ENCODE results near the gene BTBD1.
A peak's percentile ranks its signal among the peaks of the same experiment; 100 is the strongest.

BTBD1 gene

GRCh38 chr15:83106994-83107840 lies 40.2 kb upstream of the BTBD1 start, which contains the start of gene TM6SF1:
Gene TM6SF1, plus strand, starts transcription at chr15:83107645. Its CDS starts 36 bp downstream, at chr15:83107681.
- 2% methylated on average over 81 of the region's 97 CpGs for WGBS (ENCODE audit: insufficient coverage)
- peaks cover 5 to 32% (median 29%) of the 10 kb centered on the region in 4 experiments for H3K4me1 ChIP-seq (ENCODE audit: control extremely low read depth in 1 of 4, control insufficient read depth in 4 of 4, insufficient read depth in 4 of 4, low read length in 3 of 4)
- peaks cover 0 to 10% (median 0%) of the 10 kb centered on the region in 5 experiments for H3K27me3 ChIP-seq (replicated peaks in 2 of 5; ENCODE audit: control insufficient read depth in 4 of 5, insufficient read depth in 5 of 5, low read length in 4 of 5)
- H3K9me3 ChIP-seq (ENCODE audit: control extremely low read depth in 1 of 5, control insufficient read depth in 4 of 5, insufficient read depth in 2 of 5, low read depth in 1 of 5, low read length in 4 of 5): no peaks in the 10 kb centered on the region
- CTCF ChIA-PET: interaction anchor here (1.1 to 2.3 kb wide), 4 partner anchors 13 to 99 kb away, joined by 3 to 5 read pairs (median 3); partner anchors contain the start of gene C15orf40
- H3K36me3 ChIP-seq (ENCODE audit: control insufficient read depth in 4 of 4, insufficient read depth in 4 of 4, low read length in 3 of 4): no peaks in the 10 kb centered on the region
- POLR2A ChIA-PET: interaction anchor here (0.6 to 2.8 kb wide), 4 partner anchors 40 to 1468 kb away, joined by 3 to 14 read pairs (median 4); partner anchors contain the start of genes BTBD1 and HDGFL3
- DNase-seq: peak; percentile 36 to 70 (median 53)
- H3K4me3 ChIP-seq (ENCODE audit: control insufficient read depth in 1 of 7, extremely low read depth in 1 of 7, insufficient read depth in 4 of 7, low read depth in 2 of 7, low read length in 6 of 7): peak within 1 kb of the TSS; percentile 28 to 80 (median 67)
- H3K27ac ChIP-seq (ENCODE audit: insufficient read depth in 1 of 2, low read depth in 1 of 2, low read length in 2 of 2, poor library complexity in 1 of 2, severe bottlenecking in 2 of 2): no peak within 1 kb of the TSS

- WGBS (ENCODE audit: insufficient coverage): 100% methylated on average over 1 of the region's 1 CpG
- H3K36me3 ChIP-seq (ENCODE audit: control insufficient read depth in 4 of 4, insufficient read depth in 4 of 4, low read length in 3 of 4): no peaks in the 10 kb centered on the region
- no peak overlapping the region for H3K27ac ChIP-seq (ENCODE audit: insufficient read depth in 1 of 2, low read depth in 1 of 2, low read length in 2 of 2, poor library complexity in 1 of 2, severe bottlenecking in 2 of 2)
- no peak overlapping the region for H3K4me3 ChIP-seq (ENCODE audit: control insufficient read depth in 1 of 7, extremely low read depth in 1 of 7, insufficient read depth in 4 of 7, low read depth in 2 of 7, low read length in 6 of 7)
- H3K4me1 ChIP-seq (ENCODE audit: control extremely low read depth in 1 of 4, control insufficient read depth in 4 of 4, insufficient read depth in 4 of 4, low read length in 3 of 4): peaks cover 6 to 33% (median 30%) of the 10 kb centered on the region in 4 experiments
- no peak for DNase-seq
- ChIA-PET CTCF (interaction anchor here (0.9 to 1.2 kb wide), 2 partner anchors 13 to 18 kb away, joined by 3 read pairs; no protein-coding TSS in a partner anchor), POLR2A (interaction anchor here (0.7 kb wide), 1 partner anchor 119 kb away, joined by 3 read pairs; the partner anchor contains the start of gene RAMAC)
- no peaks in the 10 kb centered on the region for H3K9me3 ChIP-seq (ENCODE audit: control extremely low read depth in 1 of 5, control insufficient read depth in 4 of 5, insufficient read depth in 2 of 5, low read depth in 1 of 5, low read length in 4 of 5)
- peaks cover 0 to 10% (median 0%) of the 10 kb centered on the region in 5 experiments for H3K27me3 ChIP-seq (replicated peaks in 2 of 5; ENCODE audit: control insufficient read depth in 4 of 5, insufficient read depth in 5 of 5, low read length in 4 of 5)
These were observed 38.4 kb upstream of the BTBD1 start for GRCh38 chr15:83105440-83105839.

GRCh38 chr15:83104141-83104540 lies 37.1 kb upstream of the BTBD1 start:
- POLR2A ChIA-PET: no interaction called here
- H3K4me1 ChIP-seq (ENCODE audit: control extremely low read depth in 1 of 4, control insufficient read depth in 4 of 4, insufficient read depth in 4 of 4, low read length in 3 of 4): peaks cover 7 to 38% (median 31%) of the 10 kb centered on the region in 4 experiments
- no peak overlapping the region for H3K27ac ChIP-seq (ENCODE audit: insufficient read depth in 1 of 2, low read depth in 1 of 2, low read length in 2 of 2, poor library complexity in 1 of 2, severe bottlenecking in 2 of 2)
- H3K4me3 ChIP-seq (ENCODE audit: control insufficient read depth in 1 of 7, extremely low read depth in 1 of 7, insufficient read depth in 4 of 7, low read depth in 2 of 7, low read length in 6 of 7): no peak overlapping the region
- CTCF ChIA-PET: no interaction called here
- H3K27me3 ChIP-seq (replicated peaks in 2 of 5; ENCODE audit: control insufficient read depth in 4 of 5, insufficient read depth in 5 of 5, low read length in 4 of 5): peaks cover 0 to 10% (median 0%) of the 10 kb centered on the region in 5 experiments
- no peaks in the 10 kb centered on the region for H3K36me3 ChIP-seq (ENCODE audit: control insufficient read depth in 4 of 4, insufficient read depth in 4 of 4, low read length in 3 of 4)
- 100% methylated on average over 4 of the region's 4 CpGs for WGBS (ENCODE audit: insufficient coverage)
- DNase-seq: no peak
- H3K9me3 ChIP-seq (ENCODE audit: control extremely low read depth in 1 of 5, control insufficient read depth in 4 of 5, insufficient read depth in 2 of 5, low read depth in 1 of 5, low read length in 4 of 5): no peaks in the 10 kb centered on the region

- H3K4me3 ChIP-seq (ENCODE audit: control insufficient read depth in 1 of 7, extremely low read depth in 1 of 7, insufficient read depth in 4 of 7, low read depth in 2 of 7, low read length in 6 of 7): no peak overlapping the region
- POLR2A ChIA-PET: no interaction called here
- no peak for DNase-seq
- no peaks in the 10 kb centered on the region for H3K36me3 ChIP-seq (ENCODE audit: control insufficient read depth in 4 of 4, insufficient read depth in 4 of 4, low read length in 3 of 4)
- no peak overlapping the region for H3K27ac ChIP-seq (ENCODE audit: insufficient read depth in 1 of 2, low read depth in 1 of 2, low read length in 2 of 2, poor library complexity in 1 of 2, severe bottlenecking in 2 of 2)
- WGBS (ENCODE audit: insufficient coverage): 100% methylated on average over 2 of the region's 2 CpGs
- peaks cover 3 to 20% (median 14%) of the 10 kb centered on the region in 4 experiments for H3K4me1 ChIP-seq (ENCODE audit: control extremely low read depth in 1 of 4, control insufficient read depth in 4 of 4, insufficient read depth in 4 of 4, low read length in 3 of 4)
- H3K9me3 ChIP-seq (ENCODE audit: control extremely low read depth in 1 of 5, control insufficient read depth in 4 of 5, insufficient read depth in 2 of 5, low read depth in 1 of 5, low read length in 4 of 5): peaks cover 0 to 4% (median 2%) of the 10 kb centered on the region in 5 experiments
- peaks cover 0 to 2% (median 0%) of the 10 kb centered on the region in 5 experiments for H3K27me3 ChIP-seq (replicated peaks in 2 of 5; ENCODE audit: control insufficient read depth in 4 of 5, insufficient read depth in 5 of 5, low read length in 4 of 5)
- CTCF ChIA-PET: interaction anchor here (2.1 kb wide), 1 partner anchor 12 kb away, joined by 4 read pairs; no protein-coding TSS in a partner anchor
These were observed 35.3 kb upstream of the BTBD1 start for GRCh38 chr15:83102346-83102745.

- POLR2A ChIA-PET: interaction anchor here (1.0 kb wide), 1 partner anchor 8 kb away, joined by 4 read pairs; no protein-coding TSS in a partner anchor
- H3K36me3 ChIP-seq (ENCODE audit: control insufficient read depth in 4 of 4, insufficient read depth in 4 of 4, low read length in 3 of 4): no peaks in the 10 kb centered on the region
These were observed 33.1 kb upstream of the BTBD1 start for GRCh38 chr15:83100097-83100646.

GRCh38 chr15:83099290-83099689 lies 32.2 kb upstream of the BTBD1 start:
- ChIA-PET CTCF (no interaction called here), POLR2A (no interaction called here)
- WGBS (ENCODE audit: insufficient coverage): 92% methylated on average over 2 of the region's 2 CpGs
- H3K27me3 ChIP-seq (replicated peaks in 2 of 5; ENCODE audit: control insufficient read depth in 4 of 5, insufficient read depth in 5 of 5, low read length in 4 of 5): no peaks in the 10 kb centered on the region
- peaks cover 0 to 4% (median 2%) of the 10 kb centered on the region in 5 experiments for H3K9me3 ChIP-seq (ENCODE audit: control extremely low read depth in 1 of 5, control insufficient read depth in 4 of 5, insufficient read depth in 2 of 5, low read depth in 1 of 5, low read length in 4 of 5)
- H3K4me1 ChIP-seq (ENCODE audit: control extremely low read depth in 1 of 4, control insufficient read depth in 4 of 4, insufficient read depth in 4 of 4, low read length in 3 of 4): peaks cover 2 to 13% (median 8%) of the 10 kb centered on the region in 4 experiments
- DNase-seq: peak in 2 of 3 donors; percentile 37 to 57
- H3K27ac ChIP-seq (ENCODE audit: insufficient read depth in 1 of 2, low read depth in 1 of 2, low read length in 2 of 2, poor library complexity in 1 of 2, severe bottlenecking in 2 of 2): no peak overlapping the region
- no peak overlapping the region for H3K4me3 ChIP-seq (ENCODE audit: control insufficient read depth in 1 of 7, extremely low read depth in 1 of 7, insufficient read depth in 4 of 7, low read depth in 2 of 7, low read length in 6 of 7)
- no peaks in the 10 kb centered on the region for H3K36me3 ChIP-seq (ENCODE audit: control insufficient read depth in 4 of 4, insufficient read depth in 4 of 4, low read length in 3 of 4)

More at GRCh38 chr15:83100097-83100646, 33.1 kb upstream of the BTBD1 start:
- Histone ChIP-seq H3K9me3 (ENCODE audit: control extremely low read depth in 1 of 5, control insufficient read depth in 4 of 5, insufficient read depth in 2 of 5, low read depth in 1 of 5, low read length in 4 of 5) (peaks cover 0 to 4% (median 2%) of the 10 kb centered on the region in 5 experiments), H3K27ac (ENCODE audit: insufficient read depth in 1 of 2, low read depth in 1 of 2, low read length in 2 of 2, poor library complexity in 1 of 2, severe bottlenecking in 2 of 2) (no peak overlapping the region), H3K4me3 (ENCODE audit: control insufficient read depth in 1 of 7, extremely low read depth in 1 of 7, insufficient read depth in 4 of 7, low read depth in 2 of 7, low read length in 6 of 7) (no peak overlapping the region), H3K27me3 (replicated peaks in 2 of 5; ENCODE audit: control insufficient read depth in 4 of 5, insufficient read depth in 5 of 5, low read length in 4 of 5) (no peaks in the 10 kb centered on the region), H3K4me1 (ENCODE audit: control extremely low read depth in 1 of 4, control insufficient read depth in 4 of 4, insufficient read depth in 4 of 4, low read length in 3 of 4) (peaks cover 2 to 13% (median 8%) of the 10 kb centered on the region in 4 experiments)
- WGBS (ENCODE audit: insufficient coverage): 7% methylated on average over 2 of the region's 2 CpGs
- CTCF ChIA-PET: interaction anchor here (0.7 to 2.1 kb wide), 2 partner anchors 14 to 926 kb away, joined by 3 to 4 read pairs; no protein-coding TSS in a partner anchor
- peak in 2 of 3 donors; percentile 37 to 64 for DNase-seq
